NCI-H2081 (cell line): ENCODE measurements around the gene FLT3.
"Not testable (repeated sequence)": the region's sequence is repeated elsewhere in the genome, so short reads cannot be mapped to it uniquely, and the experiment has no call there.

ENCODE experiments used
- DNase-seq, 2 experiments: peaks; one replicate each; lab custom pipeline; 2025; lab: John Stamatoyannopoulos, UW

The FLT3 gene

GRCh38 chr13:28044608-28045007 lies 55.8 kb downstream of the FLT3 start:
- DNase-seq = no peak

GRCh38 chr13:28043224-28043623 lies 57.2 kb downstream of the FLT3 start:
- DNase-seq = no peak

- no peak for DNase-seq
These were observed 58.9 kb downstream of the FLT3 start for GRCh38 chr13:28041501-28041900.

- no peak for DNase-seq
These were observed 59.3 kb downstream of the FLT3 start for GRCh38 chr13:28041031-28041461.

- DNase-seq = no peak
These were observed 63.0 kb downstream of the FLT3 start for GRCh38 chr13:28037399-28037798.

GRCh38 chr13:28035146-28035782 lies 65.1 kb downstream of the FLT3 start:
- no peak for DNase-seq

GRCh38 chr13:28033894-28034655 lies 66.3 kb downstream of the FLT3 start:
- no peak for DNase-seq

GRCh38 chr13:28032438-28032837 lies 67.9 kb downstream of the FLT3 start:
- not testable (repeated sequence) for DNase-seq

GRCh38 chr13:28031896-28032288 lies 68.5 kb downstream of the FLT3 start:
- no peak for DNase-seq

GRCh38 chr13:28031220-28031895 lies 69.0 kb downstream of the FLT3 start:
- DNase-seq = no peak

GRCh38 chr13:28027607-28028364 lies 72.6 kb downstream of the FLT3 start:
- no peak for DNase-seq

- DNase-seq = no peak
These were observed 73.3 kb downstream of the FLT3 start for GRCh38 chr13:28027071-28027470.

- DNase-seq = no peak
These were observed 73.9 kb downstream of the FLT3 start for GRCh38 chr13:28026508-28026907.

- no peak for DNase-seq
These were observed 77.4 kb downstream of the FLT3 start for GRCh38 chr13:28022848-28023518.

GRCh38 chr13:28014301-28014700 lies 86.1 kb downstream of the FLT3 start:
- DNase-seq = no peak

- DNase-seq = no peak
These were observed 86.9 kb downstream of the FLT3 start for GRCh38 chr13:28013482-28013881.

- DNase-seq = no peak
These were observed 87.5 kb downstream of the FLT3 start for GRCh38 chr13:28012896-28013295.

- no peak for DNase-seq
These were observed 88.0 kb downstream of the FLT3 start for GRCh38 chr13:28012383-28012782.

- no peak for DNase-seq
These were observed 90.3 kb downstream of the FLT3 start for GRCh38 chr13:28010046-28010445.

GRCh38 chr13:28005016-28005415 lies 95.4 kb downstream of the FLT3 start:
- not testable (repeated sequence) for DNase-seq

- no peak for DNase-seq
These were observed 97.3 kb downstream of the FLT3 start for GRCh38 chr13:28002886-28003698.
